ENCODE results near the gene CBX4. TPM values are rescaled to one million over a fixed set of nuclear protein-coding genes. Genes with fewer than 3 reads are reported as not detected.

The CBX4 gene
- total and polyA plus RNA-seq, 7 donors: 3.5 to 14.2 (median 7.6) TPM

- H3K4me1 ChIP-seq: peaks cover 0 to 14% (median 11%) of the 10 kb centered on the region in 4 donors
- no peaks in the 10 kb centered on the region for H3K36me3 ChIP-seq
- H3K27me3 ChIP-seq: peaks cover 39 to 94% (median 93%) of the 10 kb centered on the region in 3 donors
- H3K27ac ChIP-seq: no peak overlapping the region
- 81 to 92% methylated on average over 15 of the region's 15 CpGs for WGBS, 2 donors
- intact Hi-C loops (cut with DNase I): no loop called here
- no peaks in the 10 kb centered on the region for H3K9me3 ChIP-seq
- TF ChIP-seq POLR2A (IDR thresholded peaks at IDR 0.05): no peak
- TF ChIP-seq POLR2AphosphoS5 (IDR thresholded peaks at IDR 0.05): no peak
- TF ChIP-seq, protein P1, sequence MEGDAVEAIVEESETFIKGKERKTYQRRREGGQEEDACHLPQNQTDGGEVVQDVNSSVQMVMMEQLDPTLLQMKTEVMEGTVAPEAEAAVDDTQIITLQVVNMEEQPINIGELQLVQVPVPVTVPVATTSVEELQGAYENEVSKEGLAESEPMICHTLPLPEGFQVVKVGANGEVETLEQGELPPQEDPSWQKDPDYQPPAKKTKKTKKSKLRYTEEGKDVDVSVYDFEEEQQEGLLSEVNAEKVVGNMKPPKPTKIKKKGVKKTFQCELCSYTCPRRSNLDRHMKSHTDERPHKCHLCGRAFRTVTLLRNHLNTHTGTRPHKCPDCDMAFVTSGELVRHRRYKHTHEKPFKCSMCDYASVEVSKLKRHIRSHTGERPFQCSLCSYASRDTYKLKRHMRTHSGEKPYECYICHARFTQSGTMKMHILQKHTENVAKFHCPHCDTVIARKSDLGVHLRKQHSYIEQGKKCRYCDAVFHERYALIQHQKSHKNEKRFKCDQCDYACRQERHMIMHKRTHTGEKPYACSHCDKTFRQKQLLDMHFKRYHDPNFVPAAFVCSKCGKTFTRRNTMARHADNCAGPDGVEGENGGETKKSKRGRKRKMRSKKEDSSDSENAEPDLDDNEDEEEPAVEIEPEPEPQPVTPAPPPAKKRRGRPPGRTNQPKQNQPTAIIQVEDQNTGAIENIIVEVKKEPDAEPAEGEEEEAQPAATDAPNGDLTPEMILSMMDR (IDR thresholded peaks at IDR 0.05): no peak
- TF ChIP-seq EP300 (IDR thresholded peaks at IDR 0.05): no peak
- no peak for DNase-seq
- H3K4me3 ChIP-seq: no peak overlapping the region
These were observed 53.1 kb downstream of the CBX4 start for GRCh38 chr17:79785900-79786810.

GRCh38 chr17:79785017-79785899, 54.0 kb downstream of the CBX4 start:
- peaks cover 30 to 93% (median 91%) of the 10 kb centered on the region in 3 donors for H3K27me3 ChIP-seq
- DNase-seq: no peak
- intact Hi-C loops (cut with DNase I): no loop called here
- no peaks in the 10 kb centered on the region for H3K9me3 ChIP-seq
- no peaks in the 10 kb centered on the region for H3K36me3 ChIP-seq
- no peak overlapping the region for H3K4me3 ChIP-seq
- no peak overlapping the region for H3K27ac ChIP-seq
- no peak for TF ChIP-seq POLR2A (IDR thresholded peaks at IDR 0.05)
- TF ChIP-seq, protein P1 (IDR thresholded peaks at IDR 0.05): no peak
- TF ChIP-seq POLR2AphosphoS5 (IDR thresholded peaks at IDR 0.05): no peak
- TF ChIP-seq EP300 (IDR thresholded peaks at IDR 0.05): no peak
- H3K4me1 ChIP-seq: peaks cover 0 to 9% (median 8%) of the 10 kb centered on the region in 4 donors
- 94 to 95% methylated on average over 17 of the region's 17 CpGs for WGBS, 2 donors

GRCh38 chr17:79784353-79785016, 54.8 kb downstream of the CBX4 start:
- TF ChIP-seq, protein P1 (IDR thresholded peaks at IDR 0.05): no peak
- TF ChIP-seq EP300 (IDR thresholded peaks at IDR 0.05) (no peak), POLR2AphosphoS5 (IDR thresholded peaks at IDR 0.05) (no peak), POLR2A (IDR thresholded peaks at IDR 0.05) (no peak)
- Histone ChIP-seq H3K27me3 (peaks cover 23 to 93% (median 90%) of the 10 kb centered on the region in 3 donors), H3K27ac (no peak overlapping the region), H3K4me3 (no peak overlapping the region), H3K36me3 (no peaks in the 10 kb centered on the region), H3K9me3 (no peaks in the 10 kb centered on the region), H3K4me1 (peaks cover 0 to 1% (median under 1%) of the 10 kb centered on the region in 4 donors)
- 93 to 95% methylated on average over 31 of the region's 31 CpGs for WGBS, 2 donors
- DNase-seq: no peak
- intact Hi-C loops (cut with DNase I): no loop called here

GRCh38 chr17:79783891-79784290, 55.3 kb downstream of the CBX4 start:
- no peak for TF ChIP-seq POLR2A (IDR thresholded peaks at IDR 0.05)
- TF ChIP-seq, protein P1 (IDR thresholded peaks at IDR 0.05): no peak
- no peak for TF ChIP-seq POLR2AphosphoS5 (IDR thresholded peaks at IDR 0.05)
- no peak for TF ChIP-seq EP300 (IDR thresholded peaks at IDR 0.05)
- Histone ChIP-seq H3K27me3 (peaks cover 24 to 93% (median 89%) of the 10 kb centered on the region in 3 donors), H3K36me3 (no peaks in the 10 kb centered on the region), H3K4me3 (no peak overlapping the region), H3K4me1 (peaks cover 0 to 5% (median 2%) of the 10 kb centered on the region in 4 donors), H3K9me3 (no peaks in the 10 kb centered on the region), H3K27ac (no peak overlapping the region)
- DNase-seq: no peak
- intact Hi-C loops (cut with DNase I): no loop called here
- 92 to 96% methylated on average over 18 of the region's 18 CpGs for WGBS, 2 donors
